Stomach (tissue), 19 donors: ENCODE data around the gene ART3. TPM values are rescaled to one million over a fixed set of nuclear protein-coding genes. Genes with fewer than 3 reads are reported as not detected.
A peak's percentile ranks its signal among the peaks of the same experiment; 100 is the strongest.

Experiments used
- DNase-seq, 2 donors: peaks; one replicate each; pipeline versions ENCODE4 v3.0.0 to v3.0.0-alpha.2; 2013 to 2019
- H3K27ac ChIP-seq, 5 donors: fragments of 200-600 bp in 4 of 5; sonication (generic) in 4 of 5; one replicate each; pipeline ENCODE4 v1.5.1; 2013 to 2019; ENCODE audit warnings: mild to moderate bottlenecking in 1 of 5, moderate library complexity in 1 of 5
- H3K27me3 ChIP-seq, 3 donors: fragments of 200-600 bp; sonication (generic); one replicate each; pipeline ENCODE4 v1.5.1; 2017 to 2019; ENCODE audit warnings: mixed run types in 1 of 3
- H3K36me3 ChIP-seq, 4 donors: fragments of 200-600 bp; sonication (generic); 1 replicate in 3 of 4; 2 replicates in 1 of 4; pipeline ENCODE4 v1.5.1; 2016 to 2019
- H3K4me1 ChIP-seq, 4 donors: fragments of 200-600 bp; sonication (generic); one replicate each; pipeline ENCODE4 v1.5.1; 2016 to 2019
- H3K4me3 ChIP-seq, 4 donors: fragments of 200-600 bp; sonication (generic) in 3 of 4; one replicate each; pipeline ENCODE4 v1.5.1; 2016 to 2019; ENCODE audit warnings: mild to moderate bottlenecking in 1 of 4
- H3K9me3 ChIP-seq, 4 donors: fragments of 200-600 bp; sonication (generic); one replicate each; pipeline ENCODE4 v1.5.1; 2016 to 2019
- EP300 ChIP-seq: sonication (generic); formaldehyde crosslinking; IDR thresholded peaks from one replicate; pipeline ENCODE4 v1.6.1; 2017; ENCODE audit warnings: antibody characterized with exemption
- POLR2A ChIP-seq, 4 donors: fragments of 450-650 bp; IDR thresholded peaks; one replicate each; pipeline ENCODE4 v1.6.1; 2016; ENCODE audit warnings: antibody characterized with exemption in 4 of 4, control low read depth in 2 of 4, mild to moderate bottlenecking in 1 of 4, moderate library complexity in 1 of 4
- POLR2AphosphoS5 ChIP-seq, 3 donors: sonication (generic); formaldehyde crosslinking; IDR thresholded peaks; one replicate each; pipeline ENCODE4 v1.6.1; 2016; ENCODE audit warnings: antibody characterized with exemption in 3 of 3
- WGBS, 5 donors: extraction: QIAGEN DNeasy Blood & Tissue Kit in 3 of 5; methylation state at CpG; one replicate each; pipeline versions ENCODE4 v1.1.5 to v1.1.7; 2013 to 2018; 5-methylcytosine and 5-hydroxymethylcytosine counted together
- intact Hi-C: fragments of 100-400 bp; cut with DNase I; formaldehyde crosslinking; loops from one replicate; pipeline ENCODE4 v1.15.1; 2023; ENCODE audit warnings: low total_unique reads
- long read RNA-seq, 10 donors: transcript quantifications; one replicate each; lab custom pipeline, GENCODE V29; 2026
- polyA plus RNA-seq, 3 donors: library from polyadenylated mRNA; stranded (reverse); fragments of 200-250 nt; gene quantifications; one replicate each; pipeline ENCODE4 v1.2.3, GENCODE V29; 2013
- total RNA-seq, 5 donors: library from RNA; depleted of rRNA; stranded (reverse); fragments of >200 nt; gene quantifications; one replicate each; pipeline versions ENCODE4 v1.1.0 to v1.2.3, GENCODE V29; 2014 to 2016
- TF ChIP-seq, protein P1 (sequence below), 7 experiments: fragments of 450-650 bp in 4 of 7; fragments of 200-600 bp in 3 of 7; sonication (generic) in 3 of 7; IDR thresholded peaks; one replicate each; pipeline ENCODE4 v1.5.1; 2016 to 2019; ENCODE audit warnings: antibody characterized with exemption in 7 of 7, control low read depth in 2 of 7, mild to moderate bottlenecking in 1 of 7
- donor health status: healthy with polysubstance abuse.
- donor health status: Bipolar disorder and iron deficiency.
- donor health status: healthy.

Gene ART3, protein sequence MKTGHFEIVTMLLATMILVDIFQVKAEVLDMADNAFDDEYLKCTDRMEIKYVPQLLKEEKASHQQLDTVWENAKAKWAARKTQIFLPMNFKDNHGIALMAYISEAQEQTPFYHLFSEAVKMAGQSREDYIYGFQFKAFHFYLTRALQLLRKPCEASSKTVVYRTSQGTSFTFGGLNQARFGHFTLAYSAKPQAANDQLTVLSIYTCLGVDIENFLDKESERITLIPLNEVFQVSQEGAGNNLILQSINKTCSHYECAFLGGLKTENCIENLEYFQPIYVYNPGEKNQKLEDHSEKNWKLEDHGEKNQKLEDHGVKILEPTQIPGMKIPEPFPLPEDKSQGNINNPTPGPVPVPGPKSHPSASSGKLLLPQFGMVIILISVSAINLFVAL
- total RNA-seq (10 to 100 TPM in 1 of 5 donors, under 1 TPM in 2, not detected in 2; 0.45 to 26.3 (median 0.55) TPM), polyA plus RNA-seq (under 1 TPM in 2 of 3 donors, not detected in 1; 0.46 to 0.90 TPM)
- long read RNA-seq, donor 1 = 0 reads
- long read RNA-seq, donor 2 = 0 reads
- long read RNA-seq, donor 3 = 0 reads
- long read RNA-seq, donor 4 = 0 reads
- long read RNA-seq, donor 5 = 0 reads
- long read RNA-seq, donor 6 = 0 reads
- long read RNA-seq, donor 7 = 0 reads
- long read RNA-seq, donor 8 = 0 reads
- long read RNA-seq, donor 9 = 0 reads
- long read RNA-seq, donor 10, partial matches to known transcripts = 0 of 11 reads
- long read RNA-seq, donor 10, other reads (novel, unspliced or antisense) = 11 of 11 reads

DNA sequence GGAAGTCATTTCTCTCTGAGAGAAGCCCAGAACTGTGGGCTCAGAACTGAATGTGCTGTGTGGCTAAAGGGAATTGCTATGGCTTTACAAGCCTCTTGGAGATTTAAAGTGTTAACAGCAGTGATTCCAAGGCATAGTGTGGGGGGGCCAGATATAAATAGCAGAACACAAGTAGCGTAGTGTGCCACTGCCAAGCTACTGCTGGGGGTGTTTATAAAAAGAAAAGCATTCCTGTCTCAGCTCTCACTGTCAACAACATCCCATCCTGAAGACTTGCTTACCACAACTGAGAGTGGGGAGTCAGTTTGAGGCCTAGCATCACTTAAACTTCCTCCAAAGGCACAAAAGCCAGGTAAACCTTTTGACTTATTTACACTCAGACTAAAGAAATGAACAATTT is at the start of gene ART3:
Gene ART3, plus strand, starts transcription at position 242 of the 400 bp plus-strand sequence. CDS start 1,181 bp downstream, outside the sequence.
- intact Hi-C loops = no loop called here
- H3K27ac ChIP-seq = peak within 1 kb of the TSS in 1 of 5 donors; percentile 4
- no peak within 1 kb of the TSS for H3K4me3 ChIP-seq
- H3K4me1 ChIP-seq = no peaks in the 10 kb centered on the region
- H3K36me3 ChIP-seq = no peaks in the 10 kb centered on the region
- no peaks in the 10 kb centered on the region for H3K27me3 ChIP-seq
- TF ChIP-seq EP300 (no peak), POLR2AphosphoS5 (IDR thresholded peaks at IDR 0.05) (no peak), POLR2A (IDR thresholded peaks at IDR 0.05) (no peak)
- TF ChIP-seq, protein P1, sequence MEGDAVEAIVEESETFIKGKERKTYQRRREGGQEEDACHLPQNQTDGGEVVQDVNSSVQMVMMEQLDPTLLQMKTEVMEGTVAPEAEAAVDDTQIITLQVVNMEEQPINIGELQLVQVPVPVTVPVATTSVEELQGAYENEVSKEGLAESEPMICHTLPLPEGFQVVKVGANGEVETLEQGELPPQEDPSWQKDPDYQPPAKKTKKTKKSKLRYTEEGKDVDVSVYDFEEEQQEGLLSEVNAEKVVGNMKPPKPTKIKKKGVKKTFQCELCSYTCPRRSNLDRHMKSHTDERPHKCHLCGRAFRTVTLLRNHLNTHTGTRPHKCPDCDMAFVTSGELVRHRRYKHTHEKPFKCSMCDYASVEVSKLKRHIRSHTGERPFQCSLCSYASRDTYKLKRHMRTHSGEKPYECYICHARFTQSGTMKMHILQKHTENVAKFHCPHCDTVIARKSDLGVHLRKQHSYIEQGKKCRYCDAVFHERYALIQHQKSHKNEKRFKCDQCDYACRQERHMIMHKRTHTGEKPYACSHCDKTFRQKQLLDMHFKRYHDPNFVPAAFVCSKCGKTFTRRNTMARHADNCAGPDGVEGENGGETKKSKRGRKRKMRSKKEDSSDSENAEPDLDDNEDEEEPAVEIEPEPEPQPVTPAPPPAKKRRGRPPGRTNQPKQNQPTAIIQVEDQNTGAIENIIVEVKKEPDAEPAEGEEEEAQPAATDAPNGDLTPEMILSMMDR (IDR thresholded peaks at IDR 0.05) = no peak
- WGBS, 5 donors = 62 to 88% (median 69%) methylated on average over 1 of the region's 1 CpG
- no peak for DNase-seq
- no peaks in the 10 kb centered on the region for H3K9me3 ChIP-seq

DNA sequence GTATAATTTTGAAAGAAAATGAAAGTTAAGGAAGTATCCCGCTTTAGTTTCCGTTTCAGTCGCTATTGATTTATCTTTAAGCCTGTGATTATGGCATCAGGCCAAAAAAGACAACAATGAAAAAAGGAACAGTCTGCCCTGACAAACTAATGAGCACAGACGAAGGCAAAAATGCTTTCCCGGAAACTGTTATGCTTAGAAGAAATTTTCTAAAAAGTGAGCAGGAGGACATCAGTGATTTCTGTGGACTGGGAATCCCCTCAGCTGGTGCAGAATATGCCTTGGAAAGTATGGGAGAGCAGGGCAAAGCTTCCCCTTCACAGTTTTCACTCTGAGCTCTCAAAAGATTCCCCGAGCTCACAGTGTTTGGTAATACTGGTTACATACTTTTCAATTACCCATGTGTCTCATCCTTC is 46.2 kb upstream of the ART3 start:
- intact Hi-C loops = no loop called here
- no peaks in the 10 kb centered on the region for H3K9me3 ChIP-seq
- peak in 1 of 2 donors; percentile 70 for DNase-seq
- peak overlapping the region in 3 of 4 donors; percentile 3 to 22 (median 18) for H3K4me3 ChIP-seq
- H3K27me3 ChIP-seq = no peaks in the 10 kb centered on the region
- H3K4me1 ChIP-seq = peaks cover 0 to 19% (median 6%) of the 10 kb centered on the region in 4 donors
- H3K27ac ChIP-seq = peak overlapping the region in 1 of 5 donors; percentile 10
- TF ChIP-seq, protein P1 (IDR thresholded peaks at IDR 0.05) = no peak
- TF ChIP-seq EP300 (no peak), POLR2AphosphoS5 (IDR thresholded peaks at IDR 0.05) (no peak), POLR2A (IDR thresholded peaks at IDR 0.05) (no peak)
- no peaks in the 10 kb centered on the region for H3K36me3 ChIP-seq
- WGBS, 5 donors = 3 to 11% (median 7%) methylated on average over 6 of the region's 6 CpGs

DNA sequence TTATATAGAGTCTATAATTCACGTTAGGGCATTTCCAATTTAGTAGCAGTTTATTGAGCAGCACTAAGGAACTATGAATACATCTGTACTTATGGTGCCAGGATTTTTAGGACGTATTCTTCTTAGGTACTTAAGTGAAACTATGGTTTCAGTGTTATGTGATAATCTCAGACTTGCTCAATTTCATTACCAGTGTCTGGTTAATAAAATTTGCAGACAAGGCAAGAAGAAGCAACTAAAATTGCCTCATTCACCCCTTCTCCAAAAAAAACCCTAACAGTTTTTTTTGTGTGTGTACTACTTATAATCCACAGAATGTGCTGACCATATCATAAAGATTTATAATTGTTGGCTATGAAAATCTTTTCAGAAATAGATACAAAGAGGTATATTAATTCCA is 45.2 kb upstream of the ART3 start:
- Histone ChIP-seq H3K4me1 (peaks cover 0 to 13% (median 5%) of the 10 kb centered on the region in 4 donors), H3K27me3 (no peaks in the 10 kb centered on the region), H3K27ac (no peak overlapping the region), H3K4me3 (no peak overlapping the region), H3K36me3 (no peaks in the 10 kb centered on the region), H3K9me3 (no peaks in the 10 kb centered on the region)
- WGBS, 5 donors = 70 to 81% (median 80%) methylated on average over 2 of the region's 2 CpGs
- TF ChIP-seq POLR2AphosphoS5 (IDR thresholded peaks at IDR 0.05) = no peak
- TF ChIP-seq EP300 = no peak
- TF ChIP-seq POLR2A (IDR thresholded peaks at IDR 0.05) = no peak
- TF ChIP-seq, protein P1 (IDR thresholded peaks at IDR 0.05) = no peak
- intact Hi-C loops = no loop called here
- no peak for DNase-seq

DNA sequence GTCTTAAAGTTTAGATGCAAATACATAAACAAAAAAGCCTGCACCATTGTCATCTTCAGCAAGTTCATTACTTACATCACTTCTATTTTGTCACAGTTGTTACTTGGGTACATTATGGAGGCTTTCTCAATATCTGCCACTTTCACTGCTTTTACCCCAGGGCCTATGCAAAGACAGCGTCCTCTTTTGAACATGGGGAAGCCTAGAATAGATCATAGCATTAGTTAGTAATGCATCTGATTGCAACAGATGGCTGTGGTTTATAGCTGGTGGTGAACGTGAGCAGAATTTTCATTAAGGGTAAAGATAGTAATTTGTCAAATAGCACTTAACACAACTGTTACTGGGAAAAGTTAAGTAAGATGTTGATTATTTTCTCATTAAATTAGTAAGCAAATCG is 39.4 kb upstream of the ART3 start:
- H3K27me3 ChIP-seq = no peaks in the 10 kb centered on the region
- TF ChIP-seq EP300 = no peak
- TF ChIP-seq POLR2A (IDR thresholded peaks at IDR 0.05) = no peak
- no peak for TF ChIP-seq POLR2AphosphoS5 (IDR thresholded peaks at IDR 0.05)
- TF ChIP-seq, protein P1 (IDR thresholded peaks at IDR 0.05) = no peak
- intact Hi-C loops = no loop called here
- H3K4me3 ChIP-seq = no peak overlapping the region
- H3K4me1 ChIP-seq = peaks cover 0 to 12% (median 0%) of the 10 kb centered on the region in 4 donors
- H3K36me3 ChIP-seq = no peaks in the 10 kb centered on the region
- no peak overlapping the region for H3K27ac ChIP-seq
- WGBS, 5 donors = 43 to 68% (median 62%) methylated on average over 3 of the region's 3 CpGs
- no peak for DNase-seq
- no peaks in the 10 kb centered on the region for H3K9me3 ChIP-seq
